Frontal cortex (tissue), 4 donors: ENCODE measurements around the gene UGT1A8. TPM values are rescaled to one million over a fixed set of nuclear protein-coding genes. Genes with fewer than 3 reads are reported as not detected.

Experiments
- DNase-seq, 2 donors: peaks; one replicate each; pipeline ENCODE4 v3.0.0; 2012; ENCODE audit warnings: low spot score in 2 of 2
- FAIRE-seq: peaks from 2 replicates; lab custom pipeline; 2012; peaks lifted over from hg19 to GRCh38; lab: Jason Lieb, UNC
- total RNA-seq: library from RNA; depleted of rRNA; stranded (reverse); fragments of >200 nt; gene quantifications from one replicate; pipeline ENCODE4 v1.2.3, GENCODE V29; 2014
- donor health status: control.
- donor health status: control.
- donor health status: control.

The UGT1A8 gene
- total RNA-seq, 1 donor from 2014 or later = not detected

DNA sequence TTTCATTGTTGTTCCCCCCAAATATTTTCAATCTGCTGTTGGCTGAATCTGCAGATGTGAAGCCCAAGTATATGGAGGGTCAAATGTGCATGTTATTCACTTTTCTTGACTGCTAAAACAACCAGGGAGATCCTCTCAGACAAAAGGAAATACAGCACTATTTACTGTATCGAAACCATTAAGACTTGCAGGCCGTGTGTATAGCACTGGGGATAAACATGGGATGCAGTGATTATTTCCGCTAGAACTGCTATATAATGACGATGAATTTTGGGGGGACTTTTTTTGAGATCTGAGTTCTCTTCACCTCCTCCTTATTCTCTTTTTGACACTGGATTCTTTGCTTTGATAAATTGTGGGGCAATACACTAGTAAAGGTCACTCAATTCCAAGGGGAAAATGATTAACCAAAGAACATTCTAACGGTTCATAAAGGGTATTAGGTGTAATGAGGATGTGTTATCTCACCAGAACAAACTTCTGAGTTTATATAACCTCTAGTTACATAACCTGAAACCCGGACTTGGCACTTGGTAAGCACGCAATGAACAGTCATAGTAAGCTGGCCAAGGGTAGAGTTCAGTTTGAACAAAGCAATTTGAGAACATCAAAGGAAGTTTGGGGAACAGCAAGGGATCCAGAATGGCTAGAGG is 139.1 kb downstream of the UGT1A8 start:
- no peak for FAIRE-seq

DNA sequence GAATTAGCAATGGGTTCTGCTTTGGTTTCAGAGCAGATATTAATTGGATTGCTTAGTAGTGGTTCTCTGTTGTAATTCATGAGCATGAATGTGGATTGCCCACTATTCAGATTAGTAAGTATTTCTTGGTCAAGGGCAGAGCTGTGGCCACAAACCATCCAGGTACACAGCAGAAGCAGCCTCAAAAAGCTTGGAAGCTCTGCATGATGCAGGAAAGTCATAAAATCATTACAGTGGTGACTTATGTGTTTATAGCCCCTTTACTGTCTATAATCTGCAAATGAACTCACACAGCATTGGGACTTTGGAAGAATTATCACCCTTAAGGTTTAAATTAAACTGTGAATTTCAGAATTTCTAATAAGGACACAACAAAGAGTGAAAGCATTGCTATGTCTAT is 140.7 kb downstream of the UGT1A8 start:
- DNase-seq = no peak
- FAIRE-seq = no peak

More for the DNA sequence above, 139.1 kb downstream of the UGT1A8 start:
- DNase-seq = no peak

DNA sequence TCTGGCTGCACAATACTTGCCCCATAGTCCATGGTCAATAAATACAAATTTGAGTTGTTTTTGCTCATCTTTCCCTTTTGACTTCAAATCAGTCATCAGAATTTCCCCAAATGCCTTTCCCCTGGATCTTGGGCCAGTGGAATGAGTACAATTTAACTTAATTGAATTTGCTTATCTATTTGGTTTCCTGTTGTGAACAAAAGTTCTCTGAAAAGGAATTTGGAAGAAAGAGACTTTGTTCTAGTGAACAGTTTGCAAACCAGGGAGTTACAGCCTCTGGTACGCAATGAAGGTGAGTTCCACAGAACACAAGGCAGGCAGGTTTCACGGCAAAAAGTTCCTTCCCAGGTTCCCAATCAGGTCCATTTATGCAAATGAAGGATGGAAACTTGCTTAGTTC is 141.4 kb downstream of the UGT1A8 start:
- FAIRE-seq (no peak), DNase-seq (no peak)

DNA sequence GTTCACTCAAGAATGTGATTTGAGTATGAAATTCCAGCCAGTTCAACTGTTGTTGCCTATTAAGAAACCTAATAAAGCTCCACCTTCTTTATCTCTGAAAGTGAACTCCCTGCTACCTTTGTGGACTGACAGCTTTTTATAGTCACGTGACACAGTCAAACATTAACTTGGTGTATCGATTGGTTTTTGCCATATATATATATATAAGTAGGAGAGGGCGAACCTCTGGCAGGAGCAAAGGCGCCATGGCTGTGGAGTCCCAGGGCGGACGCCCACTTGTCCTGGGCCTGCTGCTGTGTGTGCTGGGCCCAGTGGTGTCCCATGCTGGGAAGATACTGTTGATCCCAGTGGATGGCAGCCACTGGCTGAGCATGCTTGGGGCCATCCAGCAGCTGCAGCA is 142.6 kb downstream of the UGT1A8 start, which contains the start of gene UGT1A1:
TSS of gene UGT1A1 (plus strand) at position 228 of the 400 bp plus-strand sequence. CDS start at position 246, 18 bp downstream.
- DNase-seq = no peak
- FAIRE-seq = no peak

DNA sequence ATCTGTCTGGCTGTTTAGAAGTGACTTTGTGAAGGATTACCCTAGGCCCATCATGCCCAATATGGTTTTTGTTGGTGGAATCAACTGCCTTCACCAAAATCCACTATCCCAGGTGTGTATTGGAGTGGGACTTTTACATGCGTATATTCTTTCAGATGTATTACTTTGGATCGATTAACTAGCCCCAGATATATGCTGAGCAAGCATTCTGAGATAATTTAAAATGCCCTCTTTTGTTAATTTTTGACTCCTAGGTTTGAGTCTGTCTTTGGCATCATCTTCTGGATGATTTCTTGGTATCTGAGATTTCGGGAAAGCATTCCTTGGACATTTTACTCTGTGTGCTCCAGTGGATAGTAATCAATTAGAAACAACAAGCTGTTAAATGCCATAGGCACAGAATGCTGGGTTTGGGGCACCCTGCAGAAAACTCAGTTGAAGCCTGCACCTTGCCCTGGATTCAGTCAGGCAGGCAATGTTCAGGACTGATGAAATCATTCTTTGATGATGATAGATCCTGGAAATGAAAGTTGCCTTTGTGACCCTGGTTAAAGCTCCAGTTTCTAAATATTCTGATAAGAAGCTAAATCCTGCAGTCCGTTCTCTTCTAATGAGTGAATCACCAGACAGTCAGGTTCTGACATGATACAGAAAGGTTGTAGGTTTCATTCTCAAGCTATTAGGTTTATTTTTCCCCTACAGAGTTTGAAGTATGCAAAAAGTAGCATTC is 143.8 kb downstream of the UGT1A8 start:
- no peak for DNase-seq
- FAIRE-seq = no peak

DNA sequence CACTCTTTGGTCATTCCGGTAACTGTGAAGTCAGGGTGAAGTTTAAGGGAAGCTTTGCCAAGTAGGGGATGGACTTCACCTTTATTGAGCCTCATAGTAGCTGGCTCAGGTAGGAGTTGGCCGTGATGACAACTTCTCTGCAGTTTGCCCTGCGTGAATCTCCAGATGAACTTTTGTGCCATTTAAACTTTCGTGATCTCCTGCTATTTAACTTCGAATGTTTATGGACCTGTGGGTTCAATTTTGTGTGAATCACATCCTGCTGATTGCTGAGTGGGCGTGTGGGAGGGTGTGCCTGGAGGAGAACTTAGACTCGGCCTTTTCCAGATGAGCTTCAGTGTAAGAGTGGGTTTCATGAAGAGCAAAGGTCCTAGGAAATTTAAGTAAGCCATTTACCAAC is 146.8 kb downstream of the UGT1A8 start:
- no peak for DNase-seq

DNA sequence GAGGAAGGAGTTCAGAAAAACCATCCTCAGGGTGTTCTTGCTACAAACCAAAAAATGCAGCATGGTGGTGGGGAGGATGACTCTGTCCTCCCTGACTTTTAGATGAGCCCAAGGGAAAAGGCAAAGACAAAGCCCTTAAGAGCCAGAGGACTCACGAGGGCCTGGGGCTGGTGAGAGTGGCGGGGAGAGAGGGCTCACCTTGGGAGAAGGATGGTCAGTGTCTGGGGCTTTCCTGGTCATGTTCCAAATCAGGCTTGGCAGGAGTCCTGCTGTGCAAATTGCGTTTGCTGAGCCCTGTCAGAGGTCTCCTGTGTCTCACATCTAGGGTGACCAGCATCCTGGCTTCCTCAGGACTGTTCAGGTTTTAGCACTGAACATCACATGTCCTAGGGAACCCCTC is 147.3 kb downstream of the UGT1A8 start:
- DNase-seq (no peak), FAIRE-seq (no peak)

More for the DNA sequence above, 146.8 kb downstream of the UGT1A8 start:
- no peak for FAIRE-seq

DNA sequence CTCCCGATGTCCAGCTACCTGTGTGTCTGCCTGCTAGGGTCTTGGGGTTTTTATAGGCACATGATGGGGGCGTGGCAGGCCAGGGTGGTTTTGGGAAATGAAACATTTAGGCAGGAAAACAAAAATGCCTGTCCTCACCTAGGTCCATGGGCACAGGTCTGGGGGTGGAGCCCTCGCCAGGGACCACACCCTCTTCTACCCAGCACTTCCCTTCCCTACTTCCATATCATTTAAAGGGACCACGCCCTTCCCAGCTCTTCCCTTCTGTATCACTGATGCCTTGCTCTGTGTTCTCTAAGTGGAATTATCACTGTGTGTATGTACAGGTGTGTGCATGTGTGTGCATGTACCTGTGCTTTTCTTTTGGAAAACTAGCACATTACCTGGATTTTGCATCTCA is 149.0 kb downstream of the UGT1A8 start:
- FAIRE-seq (no peak), DNase-seq (no peak)

DNA sequence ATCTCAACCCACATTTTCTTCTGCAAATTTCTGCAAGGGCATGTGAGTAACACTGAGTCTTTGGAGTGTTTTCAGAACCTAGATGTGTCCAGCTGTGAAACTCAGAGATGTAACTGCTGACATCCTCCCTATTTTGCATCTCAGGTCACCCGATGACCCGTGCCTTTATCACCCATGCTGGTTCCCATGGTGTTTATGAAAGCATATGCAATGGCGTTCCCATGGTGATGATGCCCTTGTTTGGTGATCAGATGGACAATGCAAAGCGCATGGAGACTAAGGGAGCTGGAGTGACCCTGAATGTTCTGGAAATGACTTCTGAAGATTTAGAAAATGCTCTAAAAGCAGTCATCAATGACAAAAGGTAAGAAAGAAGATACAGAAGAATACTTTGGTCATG is 150.6 kb downstream of the UGT1A8 start:
- no peak for FAIRE-seq
- DNase-seq = no peak

DNA sequence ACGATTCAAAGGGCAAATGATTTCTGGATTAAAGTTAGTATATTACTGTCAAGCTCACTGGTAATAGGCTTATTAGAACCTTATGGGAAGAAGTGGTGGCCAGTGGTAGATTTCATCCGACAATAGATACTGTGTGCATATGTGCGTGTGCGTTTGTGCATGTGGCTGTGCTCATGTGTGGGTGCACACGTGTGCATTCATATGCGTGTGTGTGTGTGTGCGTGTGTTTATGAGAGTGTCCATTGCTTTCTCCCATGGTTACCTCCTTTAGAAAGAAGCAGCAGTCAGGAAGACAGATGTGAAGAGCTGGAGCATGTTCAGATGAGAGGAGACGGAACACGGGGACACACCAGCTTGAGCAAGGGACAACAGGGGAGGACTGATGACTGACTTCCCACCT is 151.8 kb downstream of the UGT1A8 start:
- FAIRE-seq (no peak), DNase-seq (no peak)

DNA sequence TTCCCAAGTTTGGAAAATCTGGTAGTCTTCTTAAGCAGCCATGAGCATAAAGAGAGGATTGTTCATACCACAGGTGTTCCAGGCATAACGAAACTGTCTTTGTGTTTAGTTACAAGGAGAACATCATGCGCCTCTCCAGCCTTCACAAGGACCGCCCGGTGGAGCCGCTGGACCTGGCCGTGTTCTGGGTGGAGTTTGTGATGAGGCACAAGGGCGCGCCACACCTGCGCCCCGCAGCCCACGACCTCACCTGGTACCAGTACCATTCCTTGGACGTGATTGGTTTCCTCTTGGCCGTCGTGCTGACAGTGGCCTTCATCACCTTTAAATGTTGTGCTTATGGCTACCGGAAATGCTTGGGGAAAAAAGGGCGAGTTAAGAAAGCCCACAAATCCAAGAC is 154.7 kb downstream of the UGT1A8 start:
- FAIRE-seq (no peak), DNase-seq (no peak)

DNA sequence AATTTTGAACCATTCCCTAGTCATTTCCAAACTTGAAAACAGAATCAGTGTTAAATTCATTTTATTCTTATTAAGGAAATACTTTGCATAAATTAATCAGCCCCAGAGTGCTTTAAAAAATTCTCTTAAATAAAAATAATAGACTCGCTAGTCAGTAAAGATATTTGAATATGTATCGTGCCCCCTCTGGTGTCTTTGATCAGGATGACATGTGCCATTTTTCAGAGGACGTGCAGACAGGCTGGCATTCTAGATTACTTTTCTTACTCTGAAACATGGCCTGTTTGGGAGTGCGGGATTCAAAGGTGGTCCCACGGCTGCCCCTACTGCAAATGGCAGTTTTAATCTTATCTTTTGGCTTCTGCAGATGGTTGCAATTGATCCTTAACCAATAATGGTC is 155.2 kb downstream of the UGT1A8 start:
- no peak for FAIRE-seq
- no peak for DNase-seq

DNA sequence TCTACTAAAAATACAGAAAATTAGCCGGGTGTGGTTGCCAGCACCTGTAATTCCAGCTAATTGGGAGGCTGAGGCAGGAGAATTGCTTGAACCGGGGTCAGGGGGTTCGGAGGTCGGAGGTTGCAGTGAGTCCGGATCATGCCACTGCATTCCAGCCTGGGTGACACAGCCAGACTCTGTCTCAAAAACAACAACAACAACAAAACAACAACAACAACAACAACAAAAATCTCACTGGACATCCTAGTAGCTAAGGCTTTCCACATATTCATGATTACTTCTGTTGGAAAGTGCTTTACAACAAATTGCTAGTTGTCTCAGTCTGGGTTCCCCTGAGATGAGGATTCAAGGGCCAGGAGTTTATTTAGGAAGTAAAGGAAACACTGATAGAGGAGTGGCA is 156.4 kb downstream of the UGT1A8 start:
- DNase-seq (no peak), FAIRE-seq (no peak)

DNA sequence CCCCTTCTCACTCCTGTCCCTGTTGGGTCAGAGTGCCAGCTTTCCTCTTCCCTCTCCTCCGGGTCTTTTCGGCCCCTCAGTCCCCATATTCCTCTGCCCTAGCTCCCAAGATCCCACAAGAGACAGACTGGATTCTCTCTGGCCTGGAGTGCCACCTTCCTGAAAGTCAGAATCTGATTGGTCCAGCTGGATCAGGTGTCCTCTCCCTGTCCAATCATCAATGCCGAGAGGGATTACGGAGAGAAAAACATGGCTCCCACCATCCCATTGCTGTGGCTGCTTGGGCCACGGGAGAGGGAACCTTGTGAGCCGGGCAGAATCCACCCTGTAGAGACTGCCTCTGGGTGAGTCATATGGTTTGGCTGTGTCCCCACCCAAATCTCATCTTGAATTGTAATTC is 158.0 kb downstream of the UGT1A8 start:
- FAIRE-seq = no peak
- DNase-seq = no peak

DNA sequence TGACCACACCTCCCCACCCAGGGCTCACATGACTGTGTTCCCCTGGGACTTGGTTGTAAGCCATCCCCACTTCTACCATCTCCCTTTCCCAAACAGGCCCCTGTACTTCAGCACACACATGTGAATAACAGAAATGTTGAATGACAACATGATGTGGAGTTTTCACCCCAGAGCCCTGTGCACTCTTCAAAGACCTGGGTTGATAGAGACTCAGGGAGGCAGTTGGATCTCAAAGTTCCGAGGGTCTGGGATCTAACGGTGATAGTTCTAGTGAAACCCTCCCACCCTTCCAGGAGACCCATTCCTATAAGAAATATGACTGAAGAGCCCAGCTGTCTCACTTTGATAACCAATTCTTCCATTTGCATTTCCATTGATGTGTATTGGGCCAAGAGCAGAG is 160.6 kb downstream of the UGT1A8 start, which contains the start of gene MROH2A:
TSS of gene MROH2A (plus strand) at position 301 of the 400 bp plus-strand sequence. CDS start 1,029 bp downstream, outside the sequence.
- DNase-seq = no peak
- no peak for FAIRE-seq

DNA sequence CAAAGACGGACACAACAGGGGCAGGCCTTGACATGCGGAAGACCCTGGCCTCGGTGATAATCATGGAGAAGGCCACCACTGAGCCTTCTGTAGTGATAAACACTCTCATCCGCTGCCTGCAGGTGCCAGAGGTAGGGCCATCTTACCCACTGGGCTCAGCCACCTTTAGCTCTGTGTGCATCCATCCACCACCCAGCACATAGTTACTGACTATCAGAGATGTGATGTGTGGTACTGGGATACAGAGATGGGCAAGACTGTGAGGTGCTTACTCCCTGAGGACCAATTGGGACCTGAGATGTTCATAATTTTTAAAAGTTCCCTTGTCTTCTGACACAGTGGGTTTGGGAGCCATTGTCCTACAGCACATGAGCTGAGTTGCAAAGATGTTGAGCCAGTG is 162.3 kb downstream of the UGT1A8 start:
- FAIRE-seq = no peak

DNA sequence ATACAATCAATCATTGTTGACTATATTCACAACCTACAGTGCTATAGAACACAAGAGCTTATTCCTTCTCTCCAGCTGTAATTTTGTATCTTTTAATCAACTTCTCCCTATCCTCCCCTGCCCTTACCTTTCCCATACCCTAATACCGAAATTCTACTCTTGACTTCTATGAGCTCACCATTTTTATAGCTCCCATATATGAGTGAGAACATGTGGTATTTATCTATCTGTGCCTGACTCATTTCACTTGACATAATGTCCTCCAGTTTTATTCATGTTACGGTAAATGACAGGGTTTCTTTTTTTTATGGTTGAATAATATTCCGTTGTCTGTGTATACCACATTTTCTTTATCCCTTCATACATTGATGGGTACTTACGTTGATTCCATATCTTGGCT is 163.3 kb downstream of the UGT1A8 start:
- FAIRE-seq (no peak), DNase-seq (no peak)

More for the DNA sequence above, 162.3 kb downstream of the UGT1A8 start:
- DNase-seq = no peak

DNA sequence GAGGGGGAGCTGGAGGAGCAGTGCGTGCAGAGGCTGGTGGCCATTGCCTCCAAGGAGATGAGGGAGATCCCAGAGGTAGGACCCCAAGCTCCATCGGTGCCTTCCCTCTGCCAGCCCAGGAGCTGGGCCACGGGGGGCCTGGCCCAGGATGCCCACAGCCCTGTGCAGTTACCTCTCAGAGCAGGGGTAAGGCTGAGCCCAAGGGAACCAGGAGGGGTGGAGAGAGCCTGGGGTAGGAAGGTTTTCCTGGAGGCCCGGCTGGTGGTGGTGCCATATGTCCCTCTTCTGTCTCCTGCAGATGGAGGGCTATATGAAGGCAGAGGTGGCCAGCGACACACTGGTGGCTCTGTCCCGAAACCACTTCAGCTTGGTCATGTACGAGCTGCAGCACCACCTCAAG is 172.1 kb downstream of the UGT1A8 start:
- FAIRE-seq (no peak), DNase-seq (no peak)

DNA sequence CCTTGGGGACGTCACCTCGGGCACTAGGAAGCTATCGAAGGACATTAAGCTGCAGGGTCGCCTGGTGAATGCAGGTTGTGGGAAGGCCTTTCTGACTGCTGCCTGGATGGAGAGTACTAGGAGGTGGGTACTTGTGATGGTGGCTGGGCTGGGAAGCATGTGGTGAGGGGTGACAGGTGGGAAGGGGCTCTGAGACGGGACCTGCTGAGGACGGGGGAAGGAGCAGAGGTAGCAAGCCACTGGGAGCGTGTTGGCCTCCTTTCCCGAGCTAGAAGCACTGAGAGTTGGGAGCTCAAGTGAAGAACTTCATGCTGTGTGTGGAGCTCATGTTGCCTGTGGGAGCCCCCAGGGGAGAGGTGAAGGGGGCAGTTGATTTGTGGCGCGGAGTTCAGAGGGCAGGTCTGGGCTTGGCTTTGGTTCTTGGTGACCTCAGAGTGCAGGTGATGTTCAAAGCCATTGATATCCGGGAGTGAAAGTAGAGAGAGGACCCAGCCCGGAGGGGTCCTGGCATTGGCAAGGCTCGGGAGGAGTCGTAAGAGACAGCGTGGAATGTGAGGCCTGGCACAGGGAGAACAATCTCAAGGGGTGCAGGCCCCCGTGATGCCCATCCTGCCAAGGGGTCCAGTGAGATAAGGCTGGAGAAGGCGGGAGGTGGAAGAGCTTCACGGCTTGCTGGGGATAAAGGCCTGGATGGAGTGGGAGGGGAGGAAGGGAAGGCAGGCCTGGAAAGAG is 173.9 kb downstream of the UGT1A8 start:
- FAIRE-seq (no peak), DNase-seq (no peak)

DNA sequence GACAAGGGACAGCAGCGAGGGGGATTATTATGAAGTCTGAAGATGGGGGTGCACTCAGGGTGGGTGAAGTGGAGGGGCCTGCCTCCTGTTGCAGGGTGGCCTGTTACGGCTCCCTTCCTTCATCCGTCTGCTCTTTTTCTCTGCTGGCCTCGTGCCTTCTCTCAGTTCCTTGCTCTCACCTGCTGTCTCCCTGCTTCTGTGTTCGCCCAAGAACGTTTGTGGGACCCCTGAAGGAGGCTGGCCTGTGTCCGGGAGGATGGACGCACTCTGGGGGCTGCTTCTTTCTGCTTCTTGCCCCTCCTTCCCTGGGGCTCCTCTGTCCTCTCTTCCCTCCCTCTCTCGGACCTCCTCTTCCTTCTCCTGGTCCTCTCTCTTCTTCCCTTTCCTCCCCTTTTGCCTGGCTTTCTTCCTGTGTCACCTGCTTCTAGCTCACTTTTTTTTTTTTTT is 174.5 kb downstream of the UGT1A8 start:
- FAIRE-seq (no peak), DNase-seq (no peak)

DNA sequence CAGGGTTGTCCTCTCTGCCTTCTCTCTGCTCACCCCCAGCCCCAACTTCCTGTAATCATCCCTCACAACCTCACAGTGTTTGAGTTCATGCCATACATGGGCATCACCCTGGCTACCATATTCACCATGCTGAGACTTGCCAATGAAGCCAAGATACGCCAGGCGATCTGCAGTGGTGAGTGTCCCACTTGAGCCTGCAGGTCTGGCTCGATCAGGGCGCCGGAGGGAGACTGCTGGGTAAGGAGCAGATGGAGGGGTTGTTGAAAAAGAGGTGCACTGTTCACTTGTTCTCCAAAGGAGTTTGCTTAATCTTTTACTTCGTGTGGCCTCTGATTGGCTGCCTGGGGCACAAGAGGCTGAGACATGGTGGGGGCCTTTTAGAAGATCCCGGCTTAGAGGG is 175.3 kb downstream of the UGT1A8 start:
- no peak for DNase-seq
- FAIRE-seq = no peak
